Pericardium fibroblast (primary cell): ENCODE results near the gene PLCXD3. TPM values are rescaled to one million over a fixed set of nuclear protein-coding genes. Genes with fewer than 3 reads are reported as not detected.

Source experiments
- total RNA-seq: library from RNA; depleted of rRNA; stranded (reverse); fragments of >200 nt; gene quantifications from 2 replicates; pipeline ENCODE4 v1.2.3, GENCODE V29; 2015

The PLCXD3 gene, protein sequence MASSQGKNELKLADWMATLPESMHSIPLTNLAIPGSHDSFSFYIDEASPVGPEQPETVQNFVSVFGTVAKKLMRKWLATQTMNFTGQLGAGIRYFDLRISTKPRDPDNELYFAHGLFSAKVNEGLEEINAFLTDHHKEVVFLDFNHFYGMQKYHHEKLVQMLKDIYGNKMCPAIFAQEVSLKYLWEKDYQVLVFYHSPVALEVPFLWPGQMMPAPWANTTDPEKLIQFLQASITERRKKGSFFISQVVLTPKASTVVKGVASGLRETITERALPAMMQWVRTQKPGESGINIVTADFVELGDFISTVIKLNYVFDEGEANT
- total RNA-seq: 11.1 and 25.0 TPM in 2 replicates

DNA sequence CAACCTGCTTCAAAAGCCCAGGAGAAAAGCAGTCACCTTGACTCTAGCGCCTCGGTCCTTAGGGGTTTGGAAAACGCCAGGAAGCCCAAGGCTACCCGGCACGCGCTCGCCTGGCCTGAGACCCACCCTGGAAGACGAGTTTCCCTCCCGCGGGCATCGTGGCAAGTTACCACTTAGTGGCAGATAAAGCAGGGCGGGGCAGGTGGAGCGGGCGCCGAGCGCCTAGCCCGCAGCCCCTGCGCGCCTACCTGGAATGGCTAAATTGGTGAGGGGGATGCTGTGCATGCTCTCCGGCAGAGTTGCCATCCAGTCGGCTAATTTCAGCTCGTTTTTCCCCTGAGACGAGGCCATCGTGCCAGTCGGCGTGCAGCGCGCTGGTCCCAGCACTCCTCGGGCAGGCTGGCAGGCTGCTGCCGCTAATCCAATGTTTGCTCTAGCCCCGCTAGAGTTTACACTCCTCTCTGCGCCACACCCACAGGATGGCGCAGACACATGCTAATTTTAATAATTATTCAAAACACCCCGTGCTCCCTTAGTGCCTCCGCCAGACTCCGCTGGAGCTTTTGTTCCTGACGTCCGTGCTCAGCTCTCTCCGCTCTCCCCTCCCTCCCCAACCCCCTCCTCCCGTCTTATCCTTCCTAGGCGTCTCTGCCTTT, at the start of gene PLCXD3:
Gene PLCXD3, minus strand, starts transcription at position 426 of the 656 bp plus-strand sequence. Its CDS starts 75 bp downstream, at position 351.

